IMR-90 (cell line): ENCODE results near the gene NELL1. TPM values are rescaled to one million over a fixed set of nuclear protein-coding genes. Genes with fewer than 3 reads are reported as not detected.

Experiments used
- ATAC-seq: fragments of 200-7000 bp; cut with Tn5 transposase; 2 replicates; pipeline ENCODE4 v1.9.1; 2020; ENCODE audit warnings: low read depth, mild to moderate bottlenecking, moderate library complexity
- BruUV-seq: library from RNA; stranded (reverse); fragments of 400-500 nt; replicated peaks from 2 replicates; lab custom pipeline; 2021; lab: Mats Ljungman, UMichigan
- CTCF ChIA-PET: fragments of 300-600 bp; formaldehyde crosslinking; extraction: SDS; loops from one replicate; lab custom pipeline; 2021; ENCODE audit warnings: antibody characterized with exemption; lab: Yijun Ruan, JAX
- POLR2A ChIA-PET: fragments of 300-600 bp; sonication (Branson Sonifier 250); formaldehyde crosslinking; loops from one replicate; lab custom pipeline; 2022; ENCODE audit warnings: antibody characterized with exemption; ENCODE audit not compliant: unreplicated experiment; lab: Charles Lee
- DNase-seq: peaks from one replicate; pipeline ENCODE4 v3.0.0; 2013
- H2AFZ ChIP-seq: replicated peaks from 2 replicates; pipeline ENCODE3; 2013; ENCODE audit warnings: low read length, mild to moderate bottlenecking; ENCODE audit not compliant: poor library complexity
- H2AK5ac ChIP-seq: 2 replicates; pipeline ENCODE4 v1.6.1; 2013; ENCODE audit warnings: low read depth, low read length, inconsistent platforms
- H2AK9ac ChIP-seq: replicated peaks from 2 replicates; pipeline ENCODE3; 2013; ENCODE audit warnings: mild to moderate bottlenecking, low read depth, low read length, moderate library complexity; ENCODE audit not compliant: poor library complexity
- H2BK120ac ChIP-seq: 2 replicates; pipeline ENCODE4 v1.6.1; 2013; ENCODE audit warnings: low read depth, low read length, inconsistent platforms
- H2BK15ac ChIP-seq: 3 replicates; pipeline ENCODE4 v1.6.1; 2013; ENCODE audit warnings: low read depth, low read length, inconsistent platforms
- H2BK20ac ChIP-seq: 2 replicates; pipeline ENCODE4 v1.6.1; 2013; ENCODE audit warnings: low read depth, mild to moderate bottlenecking, inconsistent platforms, low read length, moderate library complexity
- H2BK5ac ChIP-seq: 2 replicates; pipeline ENCODE4 v1.6.1; 2013; ENCODE audit warnings: mild to moderate bottlenecking, low read depth, low read length, inconsistent platforms; ENCODE audit not compliant: poor library complexity, severe bottlenecking
- H3K14ac ChIP-seq: replicated peaks from 2 replicates; pipeline ENCODE4 v1.6.1; 2013; ENCODE audit warnings: low read depth, low read length, inconsistent platforms
- H3K18ac ChIP-seq: 2 replicates; pipeline ENCODE4 v1.6.1; 2013; ENCODE audit warnings: low read depth, low read length, control low read depth
- H3K23ac ChIP-seq: 2 replicates; pipeline ENCODE4 v1.6.1; 2013; ENCODE audit warnings: low read depth, low read length, inconsistent platforms
- H3K27ac ChIP-seq: 2 replicates; pipeline ENCODE4 v1.5.1; 2013; ENCODE audit warnings: mild to moderate bottlenecking, control low read depth, low read length; ENCODE audit not compliant: insufficient read depth
- H3K27me3 ChIP-seq: 2 replicates; pipeline ENCODE4 v1.6.1; 2013; ENCODE audit warnings: low read length; ENCODE audit not compliant: control insufficient read depth, insufficient read depth
- H3K36me3 ChIP-seq: 2 replicates; pipeline ENCODE4 v1.6.1; 2013; ENCODE audit warnings: low read length, mixed read lengths; ENCODE audit not compliant: control insufficient read depth, insufficient read depth
- H3K4ac ChIP-seq: 2 replicates; pipeline ENCODE4 v1.6.1; 2013; ENCODE audit warnings: low read depth, low read length, inconsistent platforms
- H3K4me1 ChIP-seq: 2 replicates; pipeline ENCODE4 v1.6.1; 2013; ENCODE audit warnings: low read length, mixed read lengths; ENCODE audit not compliant: control insufficient read depth, insufficient read depth
- H3K4me2 ChIP-seq: 2 replicates; pipeline ENCODE4 v1.6.1; 2013; ENCODE audit warnings: low read depth, mild to moderate bottlenecking, control low read depth, low read length, moderate library complexity
- H3K4me3 ChIP-seq: 2 replicates; pipeline ENCODE4 v1.5.1; 2013; ENCODE audit warnings: low read depth, mild to moderate bottlenecking, control low read depth, low read length, moderate library complexity; ENCODE audit not compliant: insufficient read depth
- H3K56ac ChIP-seq: 2 replicates; pipeline ENCODE4 v1.6.1; 2013; ENCODE audit warnings: low read length, inconsistent platforms; ENCODE audit not compliant: insufficient read depth; ENCODE audit errors: extremely low read depth
- H3K79me1 ChIP-seq, 2 experiments: 2 replicates each; pipeline ENCODE4 v1.6.1; 2013; ENCODE audit warnings: low read length in 2 of 2, inconsistent platforms in 1 of 2, low read depth in 1 of 2
- H3K9ac ChIP-seq: 2 replicates; pipeline ENCODE4 v1.6.1; 2013; ENCODE audit warnings: low read depth, low read length, control low read depth
- H3K9me1 ChIP-seq: 2 replicates; pipeline ENCODE4 v1.6.1; 2013; ENCODE audit warnings: low read length, inconsistent platforms; ENCODE audit not compliant: insufficient read depth
- H3K9me3 ChIP-seq: 2 replicates; pipeline ENCODE4 v1.6.1; 2013; ENCODE audit warnings: low read length; ENCODE audit not compliant: control insufficient read depth, insufficient read depth
- H4K20me1 ChIP-seq: 2 replicates; pipeline ENCODE4 v1.6.1; 2013; ENCODE audit warnings: low read length, inconsistent platforms; ENCODE audit not compliant: insufficient read depth
- H4K5ac ChIP-seq: 2 replicates; pipeline ENCODE4 v1.6.1; 2013; ENCODE audit warnings: mild to moderate bottlenecking, low read depth, low read length, control low read depth
- H4K8ac ChIP-seq, 2 experiments: 2 replicates each; pipeline ENCODE4 v1.6.1; 2013; ENCODE audit warnings: low read depth in 2 of 2, low read length in 2 of 2, control low read depth in 1 of 2, inconsistent platforms in 1 of 2
- H4K91ac ChIP-seq: 2 replicates; pipeline ENCODE4 v1.6.1; 2013; ENCODE audit warnings: low read depth, low read length, inconsistent platforms; ENCODE audit not compliant: insufficient read depth
- BHLHE40 ChIP-seq: fragments of 150-350 bp; IDR thresholded peaks from 2 replicates; pipeline ENCODE4 v1.6.1; 2016; ENCODE audit warnings: mild to moderate bottlenecking, low read depth, low read length
- CEBPB ChIP-seq: IDR thresholded peaks from 2 replicates; pipeline ENCODE4 v1.6.1; 2012; ENCODE audit warnings: low read depth, low read length, improper control_type of control experiment
- CHD1 ChIP-seq: IDR thresholded peaks from 2 replicates; pipeline ENCODE4 v1.6.1; 2012; ENCODE audit warnings: low read depth, low read length, improper control_type of control experiment
- CTCF ChIP-seq: conservative IDR thresholded peaks from 2 replicates; pipeline ENCODE4 v1.5.1; 2012; ENCODE audit warnings: mild to moderate bottlenecking, low read depth, low read length, improper control_type of control experiment
- ELK1 ChIP-seq: fragments of 150-350 bp; IDR thresholded peaks from 2 replicates; pipeline ENCODE4 v1.6.1; 2016; ENCODE audit warnings: low read depth, mild to moderate bottlenecking, low read length, moderate library complexity, borderline replicate concordance
- MAZ ChIP-seq: IDR thresholded peaks from 2 replicates; pipeline ENCODE4 v1.6.1; 2012; ENCODE audit warnings: low read depth, mild to moderate bottlenecking, low read length, improper control_type of control experiment, moderate library complexity, borderline replicate concordance
- RAD21 ChIP-seq: IDR thresholded peaks from 2 replicates; pipeline ENCODE4 v1.6.1; 2012; ENCODE audit warnings: low read length, improper control_type of control experiment
- SMC3 ChIP-seq: fragments of 150-350 bp; IDR thresholded peaks from 2 replicates; pipeline ENCODE4 v1.6.1; 2016; ENCODE audit warnings: low read depth, mild to moderate bottlenecking, antibody characterized with exemption, low read length, moderate library complexity
- USF2 ChIP-seq: fragments of 150-350 bp; IDR thresholded peaks from 2 replicates; pipeline ENCODE4 v1.6.1; 2017; ENCODE audit warnings: mild to moderate bottlenecking, antibody characterized with exemption, low read length, low read depth
- WGBS, 2 experiments: methylation state at CpG; one replicate each; pipeline versions ENCODE4 v1.1.5 to v1.1.7; 2013; ENCODE audit warnings: missing lambda C conversion rate in 2 of 2; ENCODE audit not compliant: insufficient read length in 1 of 2; ENCODE audit errors: extremely low coverage in 2 of 2; 5-methylcytosine and 5-hydroxymethylcytosine counted together
- dilution Hi-C: fragments of 300-500 bp; cut with HindIII; formaldehyde crosslinking; loops from one replicate; pipeline ENCODE4 v1.14.3; 2018; ENCODE audit warnings: low sequenced_read_pairs; ENCODE audit not compliant: unreplicated experiment
- in situ Hi-C: fragments of 300-500 bp; cut with MboI; formaldehyde crosslinking; loops from 3 replicates; pipeline ENCODE4 v1.14.3; 2019; ENCODE audit warnings: low sequenced_read_pairs, inconsistent platforms, mixed read lengths
- intact Hi-C: fragments of 100-400 bp; cut with micrococcal nuclease; formaldehyde crosslinking; loops from 2 replicates; pipeline ENCODE4 v1.10.0; 2022
- polyA plus RNA-seq, 3 experiments: library from polyadenylated mRNA; depleted of rRNA; stranded (reverse); fragments of >200 nt; gene quantifications; 2 replicates each; pipeline ENCODE4 v1.2.3, GENCODE V29; 2012; ENCODE audit warnings: low replicate concordance in 1 of 3
- total RNA-seq: library from RNA; depleted of rRNA; stranded (reverse); fragments of >200 nt; gene quantifications from 2 replicates; pipeline ENCODE4 v1.2.3, GENCODE V29; 2012

The NELL1 gene
- total and polyA plus RNA-seq, 2 of the 4 experiments (the other 2 are of a cell fraction): not detected

GRCh38 chr11:20676658-20677057 lies 7.3 kb downstream of the NELL1 start:
- dilution Hi-C loops (no loop called here), intact Hi-C loops (no loop called here), in situ Hi-C loops (no loop called here)
- H3K9me1 ChIP-seq: no peaks in the 10 kb centered on the region
- no peak overlapping the region for H2BK120ac ChIP-seq
- DNase-seq (no peak), ATAC-seq (no peak)
- no peak overlapping the region for H3K27ac ChIP-seq
- no CpG with 5 or more reads among the region's 2 CpGs for WGBS, 2 experiments
- no peaks in the 10 kb centered on the region; the same call in 1 of the 2 replicates for H3K27me3 ChIP-seq
- H2BK15ac ChIP-seq: no peak overlapping the region
- no peak overlapping the region for H3K18ac ChIP-seq
- no peak overlapping the region for H4K8ac ChIP-seq
- H3K36me3 ChIP-seq: no peaks in the 10 kb centered on the region
- H3K4me3 ChIP-seq: no peak overlapping the region
- TF ChIP-seq CEBPB: no peak
- TF ChIP-seq USF2: no peak
- TF ChIP-seq MAZ: no peak
- no peak for TF ChIP-seq ELK1
- TF ChIP-seq RAD21: no peak
- no peak for TF ChIP-seq CHD1
- no peak for TF ChIP-seq SMC3
- no peak for TF ChIP-seq BHLHE40
- no peak for TF ChIP-seq CTCF
- no TSS peak for BruUV-seq
- no peak overlapping the region for H3K9ac ChIP-seq
- no peaks in the 10 kb centered on the region for H3K4me1 ChIP-seq
- H3K4me2 ChIP-seq: no peak overlapping the region
- no peak overlapping the region for H2BK20ac ChIP-seq
- H2AK9ac ChIP-seq: no peak overlapping the region
- no peak overlapping the region for H3K56ac ChIP-seq
- H4K20me1 ChIP-seq: no peaks in the 10 kb centered on the region
- H4K5ac ChIP-seq: no peak overlapping the region
- no peak overlapping the region for H3K4ac ChIP-seq
- H4K91ac ChIP-seq: no peak overlapping the region
- H3K23ac ChIP-seq: no peak overlapping the region
- CTCF ChIA-PET: no interaction called here
- POLR2A ChIA-PET: no interaction called here
- no peak overlapping the region for H3K14ac ChIP-seq
- no peak overlapping the region for H2BK5ac ChIP-seq
- no peak overlapping the region for H2AFZ ChIP-seq
- no peaks in the 10 kb centered on the region for H3K9me3 ChIP-seq
- H2AK5ac ChIP-seq: no peak overlapping the region
- H3K79me1 ChIP-seq: no peaks in the 10 kb centered on the region
